Prostate gland (tissue), 2 donors: ENCODE results near the gene PTK6. TPM values are rescaled to one million over a fixed set of nuclear protein-coding genes. Genes with fewer than 3 reads are reported as not detected.

Experiments
- DNase-seq: peaks from one replicate; pipeline ENCODE4 v3.0.0-alpha.2; 2019; ENCODE audit warnings: low spot score
- H3K27ac ChIP-seq, 2 donors: fragments of 200-600 bp; sonication (generic); 2 replicates each; pipeline ENCODE4 v1.5.1; 2017 to 2019
- H3K27me3 ChIP-seq: fragments of 200-600 bp; sonication (generic); replicated peaks from 2 replicates; pipeline ENCODE4 v1.5.1; 2019; ENCODE audit not compliant: insufficient read depth
- H3K36me3 ChIP-seq, 2 donors: fragments of 200-600 bp; sonication (generic); 1 replicate in 1 of 2; 2 replicates in 1 of 2; pipeline versions ENCODE4 v1.5.1 to v1.8.1; 2017 to 2019
- H3K4me1 ChIP-seq: fragments of 200-600 bp; sonication (generic); replicated peaks from 2 replicates; pipeline ENCODE4 v1.5.1; 2019
- H3K4me3 ChIP-seq, 2 donors: fragments of 200-600 bp; sonication (generic); 2 replicates each; pipeline ENCODE4 v1.5.1; 2017 to 2019
- H3K9me3 ChIP-seq: fragments of 200-600 bp; sonication (generic); 2 replicates; pipeline ENCODE4 v1.5.1; 2017
- POLR2A ChIP-seq: fragments of 450-650 bp; IDR thresholded peaks from one replicate; pipeline ENCODE4 v1.6.1; 2016; ENCODE audit warnings: antibody characterized with exemption, mild to moderate bottlenecking
- POLR2AphosphoS5 ChIP-seq: sonication (generic); formaldehyde crosslinking; IDR thresholded peaks from one replicate; pipeline ENCODE4 v1.6.1; 2017; ENCODE audit warnings: antibody characterized with exemption
- WGBS: methylation state at CpG from one replicate; pipeline ENCODE4 v1.1.5; 2018; 5-methylcytosine and 5-hydroxymethylcytosine counted together
- intact Hi-C: fragments of 100-400 bp; cut with DNase I; formaldehyde crosslinking; loops from one replicate; pipeline ENCODE4 v1.14.2; 2022
- total RNA-seq, 2 donors: library from RNA; depleted of rRNA; stranded (reverse); fragments of >200 nt; gene quantifications; one replicate each; pipeline ENCODE4 v1.1.0, GENCODE V29; 2016
- TF ChIP-seq, protein P1 (sequence below), 4 experiments: fragments of 200-600 bp in 2 of 4; fragments of 450-650 bp in 2 of 4; sonication (generic) in 2 of 4; IDR thresholded peaks; 1 replicate in 3 of 4; 2 replicates in 1 of 4; pipeline ENCODE4 v1.5.1; 2016 to 2019; ENCODE audit warnings: antibody characterized with exemption in 4 of 4, mild to moderate bottlenecking in 2 of 4, moderate library complexity in 2 of 4

Gene PTK6
- total RNA-seq, 2 donors from 2014 or later, result 0.77 to 1.1 TPM

DNA sequence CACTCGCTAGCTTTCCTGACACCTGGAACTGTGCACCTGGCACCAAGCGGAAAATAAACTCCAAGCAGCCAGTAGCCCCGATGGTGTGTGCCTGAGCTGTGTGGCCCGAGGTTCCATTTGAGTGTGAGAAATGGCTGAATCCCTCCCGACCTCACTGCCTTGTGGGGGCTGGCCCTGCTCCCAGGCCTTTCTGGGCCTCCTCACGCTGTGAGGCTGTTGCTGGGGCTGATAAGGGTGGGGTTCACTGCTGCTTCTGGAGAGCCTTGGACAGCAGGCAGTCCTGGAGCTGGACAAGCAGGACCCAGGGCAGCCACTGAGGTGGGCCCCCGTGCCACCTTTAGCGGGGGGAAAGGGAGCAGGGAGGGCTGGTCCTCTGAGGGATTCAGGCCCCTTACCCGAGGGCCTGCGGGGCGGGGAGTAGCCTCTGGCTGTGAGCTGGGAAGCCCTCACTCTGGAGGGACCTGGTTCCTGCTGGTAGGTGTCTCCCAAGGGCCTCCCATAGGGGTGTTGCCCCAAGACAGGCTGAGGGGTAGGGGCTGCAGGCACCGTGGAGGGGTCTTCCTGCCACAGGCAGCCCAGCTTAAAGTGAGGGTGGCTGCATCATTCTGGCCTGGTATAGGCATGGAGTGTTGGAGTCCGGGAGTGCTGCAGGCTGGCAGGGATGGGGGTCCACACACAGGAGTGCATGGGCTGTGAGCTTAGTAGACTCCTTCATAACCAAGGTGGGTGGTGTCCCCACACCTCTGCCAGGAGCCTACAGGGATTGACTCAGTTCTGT lies 14.9 kb downstream of the PTK6 start:
- intact Hi-C loops, result no loop called here
- Histone ChIP-seq H3K4me3 (peak overlapping the region; percentile 98), H3K27ac (peak overlapping the region; percentile 95 to 100), H3K9me3 (no peaks in the 10 kb centered on the region), H3K36me3 (no peaks in the 10 kb centered on the region), H3K27me3 (no peaks in the 10 kb centered on the region), H3K4me1 (peaks cover 10% of the 10 kb centered on the region)
- no peak for TF ChIP-seq POLR2A
- TF ChIP-seq, protein P1, sequence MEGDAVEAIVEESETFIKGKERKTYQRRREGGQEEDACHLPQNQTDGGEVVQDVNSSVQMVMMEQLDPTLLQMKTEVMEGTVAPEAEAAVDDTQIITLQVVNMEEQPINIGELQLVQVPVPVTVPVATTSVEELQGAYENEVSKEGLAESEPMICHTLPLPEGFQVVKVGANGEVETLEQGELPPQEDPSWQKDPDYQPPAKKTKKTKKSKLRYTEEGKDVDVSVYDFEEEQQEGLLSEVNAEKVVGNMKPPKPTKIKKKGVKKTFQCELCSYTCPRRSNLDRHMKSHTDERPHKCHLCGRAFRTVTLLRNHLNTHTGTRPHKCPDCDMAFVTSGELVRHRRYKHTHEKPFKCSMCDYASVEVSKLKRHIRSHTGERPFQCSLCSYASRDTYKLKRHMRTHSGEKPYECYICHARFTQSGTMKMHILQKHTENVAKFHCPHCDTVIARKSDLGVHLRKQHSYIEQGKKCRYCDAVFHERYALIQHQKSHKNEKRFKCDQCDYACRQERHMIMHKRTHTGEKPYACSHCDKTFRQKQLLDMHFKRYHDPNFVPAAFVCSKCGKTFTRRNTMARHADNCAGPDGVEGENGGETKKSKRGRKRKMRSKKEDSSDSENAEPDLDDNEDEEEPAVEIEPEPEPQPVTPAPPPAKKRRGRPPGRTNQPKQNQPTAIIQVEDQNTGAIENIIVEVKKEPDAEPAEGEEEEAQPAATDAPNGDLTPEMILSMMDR (IDR thresholded peaks at IDR 0.05), result no peak
- no peak for TF ChIP-seq POLR2AphosphoS5
- DNase-seq, result no peak
- 55% methylated on average over 13 of the region's 13 CpGs for WGBS

DNA sequence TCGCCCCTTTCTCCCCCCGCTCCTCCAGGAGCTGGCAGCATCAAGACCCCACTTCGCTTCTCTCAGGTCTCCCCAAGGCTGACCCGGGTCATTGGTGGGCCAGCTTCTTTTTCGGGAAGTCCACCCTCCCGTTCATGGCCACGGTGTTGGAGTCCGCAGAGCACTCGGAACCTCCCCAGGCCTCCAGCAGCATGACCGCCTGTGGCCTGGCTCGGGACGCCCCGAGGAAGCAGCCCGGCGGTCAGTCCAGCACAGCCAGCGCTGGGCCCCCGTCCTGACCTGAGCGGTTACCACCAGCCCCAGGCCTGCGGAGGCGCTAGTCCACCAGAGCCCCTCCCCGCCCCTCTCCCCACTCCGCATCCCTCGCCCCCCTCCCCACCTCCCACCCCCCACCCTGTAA lies 15.6 kb downstream of the PTK6 start:
- intact Hi-C loops, result no loop called here
- peaks cover 10% of the 10 kb centered on the region for H3K4me1 ChIP-seq
- no peak for DNase-seq
- 12% methylated on average over 18 of the region's 23 CpGs for WGBS
- no peaks in the 10 kb centered on the region for H3K36me3 ChIP-seq
- peak overlapping the region; percentile 95 to 100 for H3K27ac ChIP-seq
- no peaks in the 10 kb centered on the region for H3K27me3 ChIP-seq
- TF ChIP-seq, protein P1 (IDR thresholded peaks at IDR 0.05), result no peak
- TF ChIP-seq POLR2A, result no peak
- TF ChIP-seq POLR2AphosphoS5, result no peak
- peak overlapping the region; percentile 98 for H3K4me3 ChIP-seq
- no peaks in the 10 kb centered on the region for H3K9me3 ChIP-seq

DNA sequence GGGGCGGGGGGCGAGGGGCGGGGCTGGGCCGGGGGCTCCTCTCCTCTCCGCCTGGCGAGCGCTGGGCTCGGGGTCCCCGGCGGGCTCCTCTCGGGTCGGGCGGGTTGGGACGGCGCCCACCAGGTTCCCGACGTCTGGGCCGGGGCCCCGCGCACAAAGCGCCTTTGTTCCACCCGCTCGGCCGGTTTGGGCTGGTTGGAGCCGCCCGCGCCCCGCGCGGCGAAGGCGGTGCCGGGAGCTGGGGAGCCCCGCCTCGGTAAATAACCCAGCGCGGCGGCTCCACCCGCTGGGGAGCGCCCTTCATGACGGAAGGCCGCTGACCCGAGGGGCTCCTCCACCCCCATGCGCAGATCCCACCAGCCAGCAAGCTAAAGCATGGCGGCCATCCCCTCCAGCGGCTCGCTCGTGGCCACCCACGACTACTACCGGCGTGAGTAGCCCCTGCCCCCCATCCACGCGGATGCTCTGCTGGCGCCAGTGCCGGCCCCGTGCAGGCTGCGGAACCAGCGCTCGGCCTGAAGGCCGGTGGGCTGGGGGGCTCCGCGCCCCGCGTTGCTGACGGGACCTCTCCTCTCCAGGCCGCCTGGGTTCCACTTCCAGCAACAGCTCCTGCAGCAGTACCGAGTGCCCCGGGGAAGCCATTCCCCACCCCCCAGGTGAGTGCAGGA lies 16.1 kb downstream of the PTK6 start:
- Histone ChIP-seq H3K27ac (peak overlapping the region; percentile 95 to 100), H3K9me3 (no peaks in the 10 kb centered on the region), H3K36me3 (no peaks in the 10 kb centered on the region), H3K27me3 (no peaks in the 10 kb centered on the region), H3K4me1 (peaks cover 10% of the 10 kb centered on the region), H3K4me3 (peak overlapping the region; percentile 98)
- WGBS, result under 1% methylated on average over 27 of the region's 68 CpGs
- peak; percentile 86 for DNase-seq
- TF ChIP-seq, protein P1 (IDR thresholded peaks at IDR 0.05), result peak in 3 of 4 experiments; percentile 21 to 31 (median 21)
- TF ChIP-seq POLR2AphosphoS5, result peak; percentile 56
- TF ChIP-seq POLR2A, result no peak
- intact Hi-C loops, result no loop called here

DNA sequence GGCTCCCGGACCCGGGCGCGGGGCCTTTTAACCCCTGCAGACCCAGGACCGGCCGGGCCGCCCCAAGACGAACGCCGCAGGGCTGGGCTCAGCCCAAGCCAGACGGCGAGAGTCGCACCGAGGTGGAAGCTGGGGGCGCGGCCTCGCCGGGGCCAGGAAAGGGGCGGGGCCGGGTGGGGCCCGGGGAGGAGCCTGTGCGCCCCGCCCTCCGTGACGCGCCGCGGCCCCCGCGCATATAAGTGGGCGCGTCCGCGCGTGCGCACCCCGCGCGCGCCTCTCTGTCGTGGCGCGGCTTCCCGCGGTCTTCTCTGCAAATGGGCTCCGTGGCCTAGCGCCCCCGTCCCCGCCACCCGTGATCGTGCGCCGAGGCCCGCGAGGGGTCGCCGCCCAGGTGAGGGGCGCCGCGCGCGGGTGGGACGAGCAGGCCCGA lies 16.7 kb downstream of the PTK6 start, which contains the start of gene PPDPF:
TSS of gene PPDPF (plus strand) at position 262 of the 430 bp plus-strand sequence. CDS start 544 bp downstream, outside the sequence.
- TF ChIP-seq, protein P1 (IDR thresholded peaks at IDR 0.05), result peak in 1 of 4 experiments; percentile 9
- peak; percentile 89 for TF ChIP-seq POLR2A
- no peak for TF ChIP-seq POLR2AphosphoS5
- Histone ChIP-seq H3K9me3 (no peaks in the 10 kb centered on the region), H3K27me3 (no peaks in the 10 kb centered on the region), H3K4me1 (peaks cover 10% of the 10 kb centered on the region), H3K27ac (peak within 1 kb of the TSS; percentile 95 to 100), H3K4me3 (peak within 1 kb of the TSS; percentile 98), H3K36me3 (no peaks in the 10 kb centered on the region)
- intact Hi-C loops, result no loop called here
- no CpG with 5 or more reads among the region's 64 CpGs for WGBS
- DNase-seq, result peak; percentile 82
